Tongue (tissue), 2 donors: ENCODE results near the gene ASPDH. TPM values are rescaled to one million over a fixed set of nuclear protein-coding genes. Genes with fewer than 3 reads are reported as not detected.
"Not testable (repeated sequence)": the region's sequence is repeated elsewhere in the genome, so short reads cannot be mapped to it uniquely, and the experiment has no call there.

ENCODE experiments used
- DNase-seq: peaks from one replicate; pipeline ENCODE4 v3.0.0-alpha.2; 2015
- total RNA-seq: library from RNA; depleted of rRNA; stranded (reverse); fragments of >200 nt; gene quantifications from one replicate; pipeline ENCODE4 v1.2.3, GENCODE V29; 2014

The ASPDH gene
- total RNA-seq, 1 donor from 2014 or later, result not detected

DNA sequence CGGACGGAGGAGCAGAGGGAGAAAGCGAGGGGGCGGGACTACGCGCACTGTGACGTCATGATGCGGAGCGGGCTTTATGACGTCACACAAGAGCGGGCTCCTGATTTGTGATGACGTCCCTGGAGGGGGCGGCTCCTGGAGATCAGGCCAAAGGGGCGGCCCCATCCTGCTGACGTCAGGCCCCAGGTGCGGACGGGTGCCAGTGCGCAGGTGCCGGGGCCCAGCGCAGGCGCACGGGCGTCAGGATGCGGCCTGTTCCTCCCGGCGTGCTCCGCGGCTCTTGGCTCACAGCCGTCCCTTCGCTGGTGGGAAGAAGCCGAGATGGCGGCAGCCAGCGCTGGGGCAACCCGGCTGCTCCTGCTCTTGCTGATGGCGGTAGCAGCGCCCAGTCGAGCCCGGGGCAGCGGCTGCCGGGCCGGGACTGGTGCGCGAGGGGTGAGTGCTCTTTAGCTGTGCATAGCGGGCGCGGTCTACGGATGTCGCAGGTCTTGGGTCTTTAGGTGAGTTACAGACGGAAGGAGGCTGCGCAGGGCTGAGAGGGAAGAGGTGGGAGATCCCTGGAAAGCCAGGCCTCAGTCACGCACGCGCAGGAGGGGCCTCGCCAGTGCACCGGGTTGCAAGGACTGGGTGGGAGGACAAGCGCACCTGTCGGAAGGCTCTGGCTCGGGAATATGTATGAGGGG, 37.3 kb downstream of the ASPDH start, which contains the start of the genes EMC10 and GARIN5A:
EMC10 (plus strand) TSS at position 284 of the 683 bp plus-strand sequence; CDS start at position 322, 38 bp downstream.
GARIN5A (minus strand) TSS at position 625 of the 683 bp plus-strand sequence; CDS start at position 165, 460 bp downstream.
- peak; percentile 98 for DNase-seq

DNA sequence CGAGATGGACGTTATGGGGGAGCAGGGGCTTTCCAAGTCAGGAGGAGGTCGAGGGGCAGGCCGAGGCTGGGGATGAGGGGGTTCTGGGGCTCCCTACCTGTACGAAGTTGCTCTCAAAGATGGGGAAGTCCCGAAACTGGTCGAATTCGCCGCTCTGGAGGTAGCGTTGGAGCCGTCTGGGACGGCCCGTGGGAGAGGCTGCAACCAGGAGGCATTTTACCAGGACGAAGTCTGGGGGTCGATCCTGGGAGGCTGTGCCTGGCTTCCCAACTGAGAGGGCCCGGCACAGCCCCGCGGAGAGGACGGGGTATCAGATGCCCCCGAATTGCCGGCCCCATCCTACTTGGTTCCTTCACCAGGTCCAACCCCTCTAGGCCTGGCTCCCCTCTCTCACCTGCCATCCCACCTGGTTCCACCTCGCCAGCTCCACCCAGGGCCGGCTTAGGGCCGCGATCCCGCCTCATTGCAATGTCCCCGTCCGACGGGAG, 37.9 kb downstream of the ASPDH start:
- DNase-seq, result no peak

DNA sequence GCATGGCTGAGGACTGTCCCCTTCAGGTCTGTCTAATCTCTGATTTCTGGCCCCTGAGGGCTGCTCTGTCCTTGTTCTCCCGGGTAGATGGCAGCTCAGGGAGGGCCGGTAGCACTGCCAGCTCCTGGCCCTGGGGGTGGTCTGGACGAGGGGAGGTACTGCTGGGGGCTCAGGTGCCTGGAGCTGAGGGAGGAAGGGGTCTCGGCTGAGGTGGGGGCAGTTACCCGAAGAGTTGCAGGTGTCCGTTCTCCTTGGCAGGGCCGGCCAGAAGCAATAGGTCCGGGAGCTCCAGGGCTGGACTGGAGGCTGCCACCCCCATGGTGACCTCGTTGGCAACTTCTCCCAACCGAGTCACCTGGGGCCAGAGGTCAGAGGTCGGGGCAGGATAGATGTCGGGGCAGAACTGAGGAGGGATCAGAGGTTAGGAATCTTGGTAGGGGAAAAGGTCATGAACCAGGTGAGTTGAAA, 38.6 kb downstream of the ASPDH start:
- no peak for DNase-seq

DNA sequence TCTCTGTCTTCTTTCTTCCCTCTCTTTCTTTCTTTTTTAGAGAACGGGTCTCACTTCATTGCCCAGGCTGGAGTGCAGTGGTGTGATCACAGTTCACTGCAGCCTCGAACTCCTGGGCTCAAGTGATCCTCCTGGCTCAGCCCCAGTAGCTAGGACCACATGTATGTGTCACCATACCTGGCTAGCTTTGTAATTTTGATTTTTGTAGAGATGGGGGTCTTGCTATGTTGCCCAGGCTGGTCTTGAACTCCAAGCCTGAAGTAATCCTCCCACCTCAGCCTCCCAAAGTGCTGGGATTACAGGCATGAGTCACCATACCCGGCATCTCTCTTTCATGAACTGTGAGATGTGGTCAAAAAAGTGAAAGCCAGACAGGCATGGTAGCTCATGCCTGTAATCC, 40.4 kb downstream of the ASPDH start:
- not testable (repeated sequence) for DNase-seq

DNA sequence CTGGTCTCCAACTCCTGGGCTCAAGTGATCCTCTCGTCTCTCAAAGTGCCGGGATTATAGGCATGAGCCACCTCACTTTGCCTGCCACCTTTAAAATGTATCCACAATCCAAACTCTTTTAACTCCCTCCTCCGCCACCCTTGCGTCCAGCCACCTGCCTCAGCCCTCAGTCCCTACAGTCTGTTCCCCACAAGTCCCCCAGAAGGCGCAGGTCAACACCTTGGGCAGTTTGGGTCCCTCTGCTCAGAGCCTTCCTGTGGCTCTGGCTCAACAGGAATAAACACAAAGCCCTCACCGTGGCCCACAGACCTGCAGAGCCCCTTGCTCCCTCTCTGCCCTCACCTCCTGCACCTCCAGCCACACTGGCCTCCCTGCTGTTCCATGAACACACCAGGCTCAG, 44.9 kb downstream of the ASPDH start:
- DNase-seq, result no peak

DNA sequence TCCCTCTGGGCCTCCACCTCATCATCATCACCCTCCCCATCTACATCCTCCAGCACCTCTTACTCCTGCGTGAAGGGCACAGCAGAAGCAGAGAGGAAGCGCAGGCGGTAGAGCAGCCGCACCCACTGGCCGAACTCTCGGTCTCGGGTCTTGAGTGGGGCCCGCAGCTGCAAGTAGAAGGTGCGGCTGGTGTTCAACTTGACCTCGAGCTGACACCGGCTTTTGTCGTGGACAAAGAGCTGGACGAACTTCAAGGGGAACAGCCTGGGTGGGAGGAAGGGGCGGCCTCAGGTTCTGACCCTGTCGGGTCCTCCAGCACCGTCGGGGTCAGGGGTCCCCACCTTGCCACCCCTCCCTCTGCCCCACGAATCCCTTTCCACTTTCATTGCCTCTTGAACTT, 46.1 kb downstream of the ASPDH start:
- DNase-seq, result no peak

DNA sequence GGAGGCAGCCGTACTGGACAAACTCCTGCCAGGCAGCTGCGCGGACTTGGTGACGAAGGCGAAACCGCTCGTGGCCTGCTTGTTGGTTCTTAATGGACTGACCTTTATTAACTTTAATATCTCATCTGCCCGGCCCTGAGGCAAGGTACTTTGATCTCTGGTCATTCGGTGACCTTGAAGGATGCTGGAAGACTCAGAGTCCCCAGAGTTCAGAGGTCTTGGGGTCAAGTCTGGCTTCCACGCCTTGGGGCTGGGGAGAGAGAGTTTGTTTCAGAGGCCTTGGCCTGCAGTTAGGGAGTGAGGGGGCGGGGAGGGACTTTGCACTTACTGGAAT, 47.0 kb downstream of the ASPDH start:
- no peak for DNase-seq

DNA sequence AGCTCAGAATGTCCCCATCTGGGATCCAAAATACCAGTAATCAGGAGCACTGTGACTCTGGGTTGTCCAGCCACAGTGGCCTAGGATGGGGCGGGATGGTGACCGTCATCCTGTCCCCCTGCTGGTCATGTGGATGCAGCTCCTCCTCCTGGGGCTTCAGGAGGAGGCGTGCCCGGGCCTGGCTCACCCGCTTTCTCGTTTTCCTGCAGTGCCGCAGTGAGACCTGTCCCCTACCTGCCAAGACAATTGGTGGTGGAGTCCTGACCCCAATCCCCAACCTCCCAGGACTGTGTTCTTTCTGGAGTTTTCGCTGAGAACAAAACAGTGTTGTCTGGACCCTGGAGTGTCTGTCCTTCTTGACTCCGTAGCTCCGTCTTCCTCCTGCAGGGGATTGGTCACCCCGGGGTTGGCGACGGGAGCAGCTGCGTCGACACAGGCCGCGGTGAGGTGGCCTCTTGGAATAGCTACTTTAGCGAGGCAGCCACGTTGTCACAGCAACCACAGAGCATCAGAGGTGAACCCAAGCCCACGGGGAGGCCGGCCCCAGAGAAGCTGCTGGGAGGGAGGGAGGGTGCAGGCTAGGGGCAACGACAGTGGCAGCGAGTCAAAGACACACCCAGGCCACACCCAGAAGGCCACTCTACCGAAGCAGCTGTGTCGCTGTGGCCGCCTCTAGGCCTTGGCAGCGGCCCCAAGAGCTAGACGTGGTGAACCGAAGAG, 47.6 kb downstream of the ASPDH start:
- peak; percentile 96 for DNase-seq

DNA sequence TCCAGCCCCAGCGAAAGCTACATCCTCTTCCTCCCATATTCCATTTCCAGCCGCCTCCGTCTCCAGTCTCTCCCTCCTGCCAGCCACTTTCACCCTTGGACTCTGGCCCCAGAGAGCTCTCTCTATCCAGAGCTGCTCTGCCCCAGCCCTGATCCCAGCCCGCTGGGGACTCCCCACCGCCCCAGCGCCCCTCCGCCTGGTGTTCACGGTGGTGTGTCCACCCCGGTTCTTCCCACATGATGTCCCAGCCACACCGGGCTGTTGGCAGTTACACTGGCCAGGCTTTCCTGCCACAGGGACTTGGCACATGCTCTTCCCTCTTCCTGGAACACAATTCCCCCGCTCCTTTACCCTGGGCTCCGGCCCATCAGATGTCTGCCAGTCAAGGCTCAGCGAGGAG, 48.7 kb downstream of the ASPDH start:
- DNase-seq, result no peak

DNA sequence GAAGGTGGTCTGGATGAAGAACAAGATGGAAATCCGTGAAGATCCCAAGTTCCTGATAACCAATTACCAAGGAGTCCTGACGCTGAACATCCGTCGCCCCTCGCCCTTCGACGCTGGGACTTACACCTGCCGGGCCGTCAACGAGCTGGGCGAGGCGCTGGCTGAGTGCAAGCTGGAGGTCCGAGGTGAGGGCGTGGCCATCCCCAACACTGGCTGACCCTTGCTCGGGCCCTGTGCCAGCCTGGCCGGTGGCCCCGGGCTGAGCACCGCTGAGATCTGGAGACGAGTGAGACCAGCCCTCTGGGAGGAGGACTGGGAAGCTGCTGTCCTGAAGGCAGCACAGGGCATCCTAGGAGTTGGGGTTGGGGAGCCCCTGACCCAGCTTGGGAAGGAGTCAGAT, 49.4 kb downstream of the ASPDH start:
- no peak for DNase-seq

DNA sequence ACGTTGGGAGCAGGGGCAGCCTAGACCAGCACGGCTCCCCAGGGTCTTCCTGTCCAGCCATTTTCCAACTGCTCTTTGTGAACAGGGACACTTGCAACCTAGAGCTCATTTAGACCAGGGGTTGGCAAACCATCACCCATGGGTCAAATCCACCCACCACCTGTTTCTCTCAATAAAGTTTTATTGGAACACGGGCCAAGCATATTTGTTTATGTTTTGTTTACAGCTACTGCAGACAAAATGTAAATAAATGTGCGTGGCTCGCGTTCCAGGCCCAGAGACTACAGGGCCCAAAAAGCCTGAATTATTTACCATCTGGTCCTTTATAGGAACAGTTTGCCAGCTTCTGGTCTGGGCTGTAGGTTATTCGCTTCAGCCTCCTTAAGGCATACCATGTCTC, 50.7 kb downstream of the ASPDH start:
- DNase-seq, result no peak

Other genes with a start within 250 kb of the ASPDH start
- 1.0 TPM for gene KCNC3, start 184.5 kb downstream of the ASPDH start, total RNA-seq
- gene NAPSA, start 148.3 kb downstream of the ASPDH start, total RNA-seq, result 0.51 TPM
- gene NR1H2, start 137.5 kb downstream of the ASPDH start, total RNA-seq, result 53.3 TPM
- 16.0 TPM for gene POLD1, start 129.6 kb downstream of the ASPDH start, total RNA-seq
- 0.10 TPM for gene SPIB, start 95.0 kb downstream of the ASPDH start, total RNA-seq
- gene MYBPC2, start 81.0 kb downstream of the ASPDH start, total RNA-seq, result 59.5 TPM
- 79.0 TPM for gene EMC10, start 37.4 kb downstream of the ASPDH start, total RNA-seq
- 0.92 TPM for gene GARIN5A, start 37.1 kb downstream of the ASPDH start, total RNA-seq
- gene JOSD2, start 2.7 kb downstream of the ASPDH start, total RNA-seq, result 11.4 TPM
- gene LRRC4B, start 54.5 kb upstream of the ASPDH start, total RNA-seq, result 13.0 TPM
- gene SYT3, start 126.0 kb upstream of the ASPDH start, total RNA-seq, result 0.10 TPM
- not detected for gene C19orf81, start 135.5 kb upstream of the ASPDH start, total RNA-seq
- gene SHANK1, start 205.9 kb upstream of the ASPDH start, total RNA-seq, result 6.3 TPM
- 23.1 TPM for gene CLEC11A, start 209.5 kb upstream of the ASPDH start, total RNA-seq